Heart right ventricle (tissue), 16 donors: ENCODE measurements around the gene SH3RF3. TPM values are rescaled to one million over a fixed set of nuclear protein-coding genes. Genes with fewer than 3 reads are reported as not detected.

Source experiments
- ATAC-seq, 8 donors: fragments of 200-7000 bp; cut with Tn5 transposase; one replicate each; pipeline ENCODE4 v1.9.1; 2020; ENCODE audit warnings: mild to moderate bottlenecking in 8 of 8, moderate library complexity in 8 of 8, moderate number of reproducible peaks in 1 of 8
- DNase-seq, 2 donors: peaks; one replicate each; pipeline ENCODE4 v3.0.0-alpha.2; 2020
- H3K27ac ChIP-seq, 10 donors: fragments of 200-600 bp; sonication (generic) in 2 of 10; one replicate each; pipeline versions ENCODE4 v1.5.0 to v1.8.0; 2020 to 2022; ENCODE audit warnings: mild to moderate bottlenecking in 3 of 10
- H3K27me3 ChIP-seq, 7 donors: fragments of 200-600 bp; one replicate each; pipeline ENCODE4 v1.8.0; 2021 to 2022; ENCODE audit warnings: mild to moderate bottlenecking in 2 of 7
- H3K36me3 ChIP-seq, 9 donors: fragments of 200-600 bp; sonication (generic) in 1 of 9; one replicate each; pipeline versions ENCODE4 v1.5.0 to v1.8.0; 2020 to 2022; ENCODE audit warnings: mild to moderate bottlenecking in 2 of 9
- H3K4me1 ChIP-seq, 9 donors: fragments of 200-600 bp; sonication (generic) in 1 of 9; one replicate each; pipeline versions ENCODE4 v1.5.0 to v1.8.0; 2020 to 2022; ENCODE audit warnings: mild to moderate bottlenecking in 4 of 9
- H3K4me3 ChIP-seq, 10 donors: fragments of 200-600 bp; sonication (generic) in 2 of 10; one replicate each; pipeline versions ENCODE4 v1.5.0 to v1.8.0; 2020 to 2022; ENCODE audit warnings: mild to moderate bottlenecking in 7 of 10, moderate library complexity in 2 of 10
- H3K9me3 ChIP-seq, 11 donors: fragments of 200-600 bp in 10 of 11; sonication (generic) in 2 of 11; one replicate each; pipeline versions ENCODE4 v1.5.0 to v1.8.0; 2013 to 2022; ENCODE audit warnings: mild to moderate bottlenecking in 2 of 11, control low read depth in 1 of 11, moderate library complexity in 1 of 11
- WGBS, 2 donors: extraction: QIAGEN DNeasy Blood & Tissue Kit; methylation state at CpG; one replicate each; pipeline ENCODE4 v1.1.7; 2013; ENCODE audit warnings: inconsistent platforms in 1 of 2; 5-methylcytosine and 5-hydroxymethylcytosine counted together
- intact Hi-C, 10 donors: fragments of 100-400 bp; cut with DNase I; formaldehyde crosslinking; loops; one replicate each; pipeline versions ENCODE4 v1.11.1 to v1.14.2; 2022
- polyA plus RNA-seq, 2 donors: library from polyadenylated mRNA; stranded (reverse); fragments of 200-250 nt; gene quantifications; one replicate each; pipeline ENCODE4 v1.2.3, GENCODE V29; 2013
- total RNA-seq, 10 donors: library from RNA; stranded (reverse); fragmentation: NEBNext Ultra II Directional in 3 of 10; extraction: Animal tissue kit (Norgen Biotek cat#: 25700) in 3 of 10; gene quantifications; one replicate each; pipeline versions ENCODE4 v1.2.1 to v1.2.4, GENCODE V29; 2021 to 2023
- TF ChIP-seq, protein P1 (sequence below), 9 donors: fragments of 200-600 bp; sonication (generic) in 2 of 9; IDR thresholded peaks; one replicate each; pipeline versions ENCODE4 v1.5.0 to v1.8.0; 2021 to 2022; ENCODE audit warnings: antibody characterized with exemption in 9 of 9, mild to moderate bottlenecking in 5 of 9, moderate library complexity in 1 of 9
- donor health status: Arrhythmogenic right ventricular cardiomyopathy.
- donor health status: ischemic (EF 13 %, LVEDD 7.1; RV severe dilation, severe dysfunction).
- donor health status: healthy with polysubstance abuse.
- donor health status: DM: no; HTN: yes; CAD: no.
- donor health status: DM: no; HTN: no; CAD: no.
- donor health status: ischemic (EF 25% LVEDD 6.9; RV normal size, moderate dysfunction).
- donor health status: ischemic (EF 25% LVEDD 5.7; RV mildly dilated, moderate dysfunction).
- donor health status: healthy.
- donor health status: DM: yes; HTN: yes; CAD: no.
- donor health status: Ischemic cardiomyopathy.
- donor health status: ischemic (EF 35%, LVEDD 5.7; RV mildly dilated, moderate dysfunction).
- donor health status: nonischemic (EF 11% LVEDD 7.7; RV severe dilation, severe dysfunction).
- donor health status: DM: yes; HTN: yes; CAD: no.
- donor health status: PGD.
- donor health status: ischemic (EF 29% LVEDD 5.4; RV normal size, mild dysfunction).
- donor health status: nonischemic (EF 23%, LVEDD 6.1; RV moderate dilation, normal function).

The SH3RF3 gene
- total and polyA plus RNA-seq, 12 donors = 5.0 to 11.5 (median 8.6) TPM

- Histone ChIP-seq H3K4me3 (no peak overlapping the region), H3K4me1 (peaks cover 9 to 62% (median 44%) of the 10 kb centered on the region in 9 donors), H3K36me3 (no peaks in the 10 kb centered on the region), H3K27ac (peak overlapping the region in 9 of 10 donors; percentile 26 to 71 (median 45)), H3K27me3 (no peaks in the 10 kb centered on the region), H3K9me3 (no peaks in the 10 kb centered on the region)
- no peak for ATAC-seq
- TF ChIP-seq, protein P1, sequence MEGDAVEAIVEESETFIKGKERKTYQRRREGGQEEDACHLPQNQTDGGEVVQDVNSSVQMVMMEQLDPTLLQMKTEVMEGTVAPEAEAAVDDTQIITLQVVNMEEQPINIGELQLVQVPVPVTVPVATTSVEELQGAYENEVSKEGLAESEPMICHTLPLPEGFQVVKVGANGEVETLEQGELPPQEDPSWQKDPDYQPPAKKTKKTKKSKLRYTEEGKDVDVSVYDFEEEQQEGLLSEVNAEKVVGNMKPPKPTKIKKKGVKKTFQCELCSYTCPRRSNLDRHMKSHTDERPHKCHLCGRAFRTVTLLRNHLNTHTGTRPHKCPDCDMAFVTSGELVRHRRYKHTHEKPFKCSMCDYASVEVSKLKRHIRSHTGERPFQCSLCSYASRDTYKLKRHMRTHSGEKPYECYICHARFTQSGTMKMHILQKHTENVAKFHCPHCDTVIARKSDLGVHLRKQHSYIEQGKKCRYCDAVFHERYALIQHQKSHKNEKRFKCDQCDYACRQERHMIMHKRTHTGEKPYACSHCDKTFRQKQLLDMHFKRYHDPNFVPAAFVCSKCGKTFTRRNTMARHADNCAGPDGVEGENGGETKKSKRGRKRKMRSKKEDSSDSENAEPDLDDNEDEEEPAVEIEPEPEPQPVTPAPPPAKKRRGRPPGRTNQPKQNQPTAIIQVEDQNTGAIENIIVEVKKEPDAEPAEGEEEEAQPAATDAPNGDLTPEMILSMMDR (IDR thresholded peaks at IDR 0.05) = no peak
- intact Hi-C loops = loop anchor here in 2 of 10 donors (10.0 kb wide), 3 partner anchors 51 to 151 kb away; no protein-coding TSS in a partner anchor
- WGBS, 2 donors = 81 to 91% methylated on average over 4 of the region's 4 CpGs
- DNase-seq = no peak
These were observed 196.6 kb downstream of the SH3RF3 start for GRCh38 chr2:109325570-109325969.

- DNase-seq = no peak
These were observed 197.3 kb downstream of the SH3RF3 start for GRCh38 chr2:109326306-109326705.

GRCh38 chr2:109330056-109330455 is 201.1 kb downstream of the SH3RF3 start:
- intact Hi-C loops = loop anchor here in 4 of 10 donors (5.0 kb wide), 4 partner anchors 47 to 203 kb away; partner anchors contain the start of gene SH3RF3 (in 1 of the 4)
- no peak overlapping the region for H3K4me3 ChIP-seq
- peaks cover 11 to 60% (median 41%) of the 10 kb centered on the region in 9 donors for H3K4me1 ChIP-seq

More at GRCh38 chr2:109326306-109326705, 197.3 kb downstream of the SH3RF3 start:
- ATAC-seq = peak in 1 of 8 donors; percentile 41
- Histone ChIP-seq H3K27me3 (no peaks in the 10 kb centered on the region), H3K4me1 (peaks cover 9 to 66% (median 50%) of the 10 kb centered on the region in 9 donors), H3K27ac (peak overlapping the region in 3 of 10 donors; percentile 53 to 71 (median 59)), H3K36me3 (no peaks in the 10 kb centered on the region), H3K9me3 (no peaks in the 10 kb centered on the region), H3K4me3 (no peak overlapping the region)
- TF ChIP-seq, protein P1 (IDR thresholded peaks at IDR 0.05) = no peak
- 66 to 73% methylated on average over 4 of the region's 4 CpGs for WGBS, 2 donors
- intact Hi-C loops = loop anchor here in 2 of 10 donors (10.0 kb wide), 3 partner anchors 52 to 152 kb away; no protein-coding TSS in a partner anchor

DNA sequence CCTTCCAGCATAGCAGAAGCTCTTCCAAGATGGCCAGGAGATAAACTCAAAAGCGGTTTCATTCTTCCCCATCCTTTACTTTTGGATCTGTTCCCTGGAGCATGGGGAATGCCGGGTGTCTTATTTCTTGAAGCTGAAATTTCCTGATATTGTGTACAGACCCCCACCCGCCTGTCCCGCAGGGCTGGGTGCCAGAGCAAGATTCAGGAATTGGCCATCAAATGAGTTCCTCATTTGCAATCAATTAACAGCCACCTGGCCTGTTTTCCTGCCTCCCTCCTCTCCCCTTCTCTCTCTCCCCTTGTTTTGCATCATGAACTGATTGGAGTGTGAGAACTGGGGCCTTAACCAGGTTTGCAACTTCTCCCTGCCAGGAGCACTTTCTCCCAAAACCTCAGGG is 202.1 kb downstream of the SH3RF3 start:
- 52 to 59% methylated on average over 4 of the region's 4 CpGs for WGBS, 2 donors
- Histone ChIP-seq H3K27ac (peak overlapping the region in 1 of 10 donors; percentile 23), H3K36me3 (no peaks in the 10 kb centered on the region), H3K9me3 (no peaks in the 10 kb centered on the region), H3K4me1 (peaks cover 6 to 60% (median 31%) of the 10 kb centered on the region in 9 donors), H3K27me3 (peaks cover 0 to 6% (median 0%) of the 10 kb centered on the region in 7 donors), H3K4me3 (no peak overlapping the region)
- intact Hi-C loops = loop anchor here in 4 of 10 donors (5.0 kb wide), 4 partner anchors 46 to 204 kb away; partner anchors contain the start of gene SH3RF3 (in 1 of the 4)
- DNase-seq = no peak
- ATAC-seq = no peak
- TF ChIP-seq, protein P1 (IDR thresholded peaks at IDR 0.05) = no peak

More at GRCh38 chr2:109330056-109330455, 201.1 kb downstream of the SH3RF3 start:
- H3K27me3 ChIP-seq = peaks cover 0 to 6% (median 0%) of the 10 kb centered on the region in 7 donors
- no peaks in the 10 kb centered on the region for H3K9me3 ChIP-seq
- WGBS, 2 donors = 95 to 96% methylated on average over 4 of the region's 4 CpGs
- no peak overlapping the region for H3K27ac ChIP-seq
- TF ChIP-seq, protein P1 (IDR thresholded peaks at IDR 0.05) = no peak
- ATAC-seq (no peak), DNase-seq (no peak)
- H3K36me3 ChIP-seq = no peaks in the 10 kb centered on the region
